SIG-M5 treated with dmso at 0.1 percent for 504 hours (cell line): Measurements from ENCODE around the gene POU2F3.
"Not testable (repeated sequence)": the region's sequence is repeated elsewhere in the genome, so short reads cannot be mapped to it uniquely, and the experiment has no call there.

Experiments used
- DNase-seq: peaks from one replicate; lab custom pipeline; 2025; ENCODE audit not compliant: unreplicated experiment; lab: John Stamatoyannopoulos, UW

POU2F3 gene

GRCh38 chr11:120249279-120250262, 9.6 kb downstream of the POU2F3 start:
- DNase-seq = no peak

- not testable (repeated sequence) for DNase-seq
These were observed 13.4 kb downstream of the POU2F3 start for GRCh38 chr11:120253377-120253776.

- no peak for DNase-seq
These were observed 15.0 kb downstream of the POU2F3 start for GRCh38 chr11:120254788-120255518.

GRCh38 chr11:120255519-120255866, 15.6 kb downstream of the POU2F3 start:
- DNase-seq = no peak

- no peak for DNase-seq
These were observed 16.2 kb downstream of the POU2F3 start for GRCh38 chr11:120256178-120256577.

GRCh38 chr11:120256779-120257178, 16.8 kb downstream of the POU2F3 start:
- no peak for DNase-seq

GRCh38 chr11:120257346-120257745, 17.4 kb downstream of the POU2F3 start:
- DNase-seq = no peak

- no peak for DNase-seq
These were observed 18.7 kb downstream of the POU2F3 start for GRCh38 chr11:120258661-120259060.

GRCh38 chr11:120259241-120259640, 19.3 kb downstream of the POU2F3 start:
- DNase-seq = no peak

- no peak for DNase-seq
These were observed 20.1 kb downstream of the POU2F3 start for GRCh38 chr11:120259988-120260565.

GRCh38 chr11:120260616-120261015, 20.7 kb downstream of the POU2F3 start:
- DNase-seq = no peak

GRCh38 chr11:120261321-120261720, 21.4 kb downstream of the POU2F3 start:
- DNase-seq = no peak

- DNase-seq = no peak
These were observed 22.0 kb downstream of the POU2F3 start for GRCh38 chr11:120261931-120262330.

GRCh38 chr11:120267319-120267718, 27.4 kb downstream of the POU2F3 start:
- DNase-seq = no peak

- no peak for DNase-seq
These were observed 28.7 kb downstream of the POU2F3 start for GRCh38 chr11:120268686-120269085.

- no peak for DNase-seq
These were observed 30.4 kb downstream of the POU2F3 start for GRCh38 chr11:120270386-120270785.

- DNase-seq = no peak
These were observed 31.7 kb downstream of the POU2F3 start for GRCh38 chr11:120271672-120272071.

- no peak for DNase-seq
These were observed 32.4 kb downstream of the POU2F3 start for GRCh38 chr11:120272303-120272702.

- no peak for DNase-seq
These were observed 33.5 kb downstream of the POU2F3 start for GRCh38 chr11:120273432-120273831.

GRCh38 chr11:120273956-120274355, 34.0 kb downstream of the POU2F3 start:
- DNase-seq = not testable (repeated sequence)

- DNase-seq = no peak
These were observed 39.6 kb downstream of the POU2F3 start for GRCh38 chr11:120279502-120279901.

- DNase-seq = no peak
These were observed 40.7 kb downstream of the POU2F3 start for GRCh38 chr11:120280600-120281051.
